Heart right ventricle (tissue), 16 donors: ENCODE results near the gene LAMC2. TPM values are rescaled to one million over a fixed set of nuclear protein-coding genes. Genes with fewer than 3 reads are reported as not detected.

Experiments used
- ATAC-seq, 8 donors: fragments of 200-7000 bp; cut with Tn5 transposase; one replicate each; pipeline ENCODE4 v1.9.1; 2020; ENCODE audit warnings: mild to moderate bottlenecking in 8 of 8, moderate library complexity in 8 of 8, moderate number of reproducible peaks in 1 of 8
- DNase-seq, 2 donors: peaks; one replicate each; pipeline ENCODE4 v3.0.0-alpha.2; 2020
- H3K27ac ChIP-seq, 10 donors: fragments of 200-600 bp; sonication (generic) in 2 of 10; one replicate each; pipeline versions ENCODE4 v1.5.0 to v1.8.0; 2020 to 2022; ENCODE audit warnings: mild to moderate bottlenecking in 3 of 10
- H3K27me3 ChIP-seq, 7 donors: fragments of 200-600 bp; one replicate each; pipeline ENCODE4 v1.8.0; 2021 to 2022; ENCODE audit warnings: mild to moderate bottlenecking in 2 of 7
- H3K36me3 ChIP-seq, 9 donors: fragments of 200-600 bp; sonication (generic) in 1 of 9; one replicate each; pipeline versions ENCODE4 v1.5.0 to v1.8.0; 2020 to 2022; ENCODE audit warnings: mild to moderate bottlenecking in 2 of 9
- H3K4me1 ChIP-seq, 9 donors: fragments of 200-600 bp; sonication (generic) in 1 of 9; one replicate each; pipeline versions ENCODE4 v1.5.0 to v1.8.0; 2020 to 2022; ENCODE audit warnings: mild to moderate bottlenecking in 4 of 9
- H3K4me3 ChIP-seq, 10 donors: fragments of 200-600 bp; sonication (generic) in 2 of 10; one replicate each; pipeline versions ENCODE4 v1.5.0 to v1.8.0; 2020 to 2022; ENCODE audit warnings: mild to moderate bottlenecking in 7 of 10, moderate library complexity in 2 of 10
- H3K9me3 ChIP-seq, 11 donors: fragments of 200-600 bp in 10 of 11; sonication (generic) in 2 of 11; one replicate each; pipeline versions ENCODE4 v1.5.0 to v1.8.0; 2013 to 2022; ENCODE audit warnings: mild to moderate bottlenecking in 2 of 11, control low read depth in 1 of 11, moderate library complexity in 1 of 11
- WGBS, 2 donors: extraction: QIAGEN DNeasy Blood & Tissue Kit; methylation state at CpG; one replicate each; pipeline ENCODE4 v1.1.7; 2013; ENCODE audit warnings: inconsistent platforms in 1 of 2; 5-methylcytosine and 5-hydroxymethylcytosine counted together
- intact Hi-C, 10 donors: fragments of 100-400 bp; cut with DNase I; formaldehyde crosslinking; loops; one replicate each; pipeline versions ENCODE4 v1.11.1 to v1.14.2; 2022
- polyA plus RNA-seq, 2 donors: library from polyadenylated mRNA; stranded (reverse); fragments of 200-250 nt; gene quantifications; one replicate each; pipeline ENCODE4 v1.2.3, GENCODE V29; 2013
- total RNA-seq, 10 donors: library from RNA; stranded (reverse); fragmentation: NEBNext Ultra II Directional in 3 of 10; extraction: Animal tissue kit (Norgen Biotek cat#: 25700) in 3 of 10; gene quantifications; one replicate each; pipeline versions ENCODE4 v1.2.1 to v1.2.4, GENCODE V29; 2021 to 2023
- TF ChIP-seq, protein P1 (sequence below), 9 donors: fragments of 200-600 bp; sonication (generic) in 2 of 9; IDR thresholded peaks; one replicate each; pipeline versions ENCODE4 v1.5.0 to v1.8.0; 2021 to 2022; ENCODE audit warnings: antibody characterized with exemption in 9 of 9, mild to moderate bottlenecking in 5 of 9, moderate library complexity in 1 of 9
- donor health status: Arrhythmogenic right ventricular cardiomyopathy.
- donor health status: ischemic (EF 13 %, LVEDD 7.1; RV severe dilation, severe dysfunction).
- donor health status: healthy with polysubstance abuse.
- donor health status: DM: no; HTN: yes; CAD: no.
- donor health status: DM: no; HTN: no; CAD: no.
- donor health status: ischemic (EF 25% LVEDD 6.9; RV normal size, moderate dysfunction).
- donor health status: ischemic (EF 25% LVEDD 5.7; RV mildly dilated, moderate dysfunction).
- donor health status: healthy.
- donor health status: DM: yes; HTN: yes; CAD: no.
- donor health status: Ischemic cardiomyopathy.
- donor health status: ischemic (EF 35%, LVEDD 5.7; RV mildly dilated, moderate dysfunction).
- donor health status: nonischemic (EF 11% LVEDD 7.7; RV severe dilation, severe dysfunction).
- donor health status: DM: yes; HTN: yes; CAD: no.
- donor health status: PGD.
- donor health status: ischemic (EF 29% LVEDD 5.4; RV normal size, mild dysfunction).
- donor health status: nonischemic (EF 23%, LVEDD 6.1; RV moderate dilation, normal function).

The LAMC2 gene
- total and polyA plus RNA-seq, 12 donors: 0.53 to 8.8 (median 1.6) TPM

DNA sequence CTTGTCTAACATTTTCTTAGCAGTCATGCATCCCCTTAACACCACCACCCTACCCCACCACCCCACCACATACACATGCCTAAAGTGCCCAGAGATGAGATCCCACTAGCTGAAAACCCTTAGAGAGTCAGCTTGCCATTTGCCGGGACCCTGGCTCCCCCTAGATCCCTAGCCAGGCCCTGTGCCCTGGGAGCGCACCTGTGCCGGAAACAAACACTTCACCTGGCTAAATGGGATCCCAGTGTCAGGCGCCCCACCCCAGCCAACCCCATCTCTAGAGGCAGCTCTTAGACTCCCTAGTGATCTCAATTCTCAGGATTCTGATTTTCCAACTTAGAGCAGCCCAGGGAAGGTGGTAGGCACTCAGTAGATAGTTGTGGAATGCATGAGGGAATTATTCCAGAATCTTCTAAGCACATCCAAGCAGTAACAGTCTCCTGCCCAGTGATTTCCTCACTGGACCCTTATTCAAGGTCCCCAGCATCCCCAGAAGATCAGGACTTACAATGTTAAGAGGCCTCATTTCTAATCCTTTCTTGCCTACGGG lies 105.2 kb downstream of the LAMC2 start:
- ATAC-seq: no peak
- intact Hi-C loops: loop anchor here in 1 of 10 donors (10.0 kb wide), 1 partner anchor 1224 kb away; no protein-coding TSS in a partner anchor
- H3K36me3 ChIP-seq: no peaks in the 10 kb centered on the region
- H3K4me1 ChIP-seq: peaks cover 3 to 54% (median 32%) of the 10 kb centered on the region in 9 donors
- WGBS, 2 donors: 88 to 89% methylated on average over 5 of the region's 5 CpGs
- H3K27me3 ChIP-seq: no peaks in the 10 kb centered on the region
- peak overlapping the region in 8 of 10 donors; percentile 14 to 71 (median 55) for H3K27ac ChIP-seq
- DNase-seq: no peak
- TF ChIP-seq, protein P1, sequence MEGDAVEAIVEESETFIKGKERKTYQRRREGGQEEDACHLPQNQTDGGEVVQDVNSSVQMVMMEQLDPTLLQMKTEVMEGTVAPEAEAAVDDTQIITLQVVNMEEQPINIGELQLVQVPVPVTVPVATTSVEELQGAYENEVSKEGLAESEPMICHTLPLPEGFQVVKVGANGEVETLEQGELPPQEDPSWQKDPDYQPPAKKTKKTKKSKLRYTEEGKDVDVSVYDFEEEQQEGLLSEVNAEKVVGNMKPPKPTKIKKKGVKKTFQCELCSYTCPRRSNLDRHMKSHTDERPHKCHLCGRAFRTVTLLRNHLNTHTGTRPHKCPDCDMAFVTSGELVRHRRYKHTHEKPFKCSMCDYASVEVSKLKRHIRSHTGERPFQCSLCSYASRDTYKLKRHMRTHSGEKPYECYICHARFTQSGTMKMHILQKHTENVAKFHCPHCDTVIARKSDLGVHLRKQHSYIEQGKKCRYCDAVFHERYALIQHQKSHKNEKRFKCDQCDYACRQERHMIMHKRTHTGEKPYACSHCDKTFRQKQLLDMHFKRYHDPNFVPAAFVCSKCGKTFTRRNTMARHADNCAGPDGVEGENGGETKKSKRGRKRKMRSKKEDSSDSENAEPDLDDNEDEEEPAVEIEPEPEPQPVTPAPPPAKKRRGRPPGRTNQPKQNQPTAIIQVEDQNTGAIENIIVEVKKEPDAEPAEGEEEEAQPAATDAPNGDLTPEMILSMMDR (IDR thresholded peaks at IDR 0.05): no peak
- peaks cover 0 to 4% (median 0%) of the 10 kb centered on the region in 11 donors for H3K9me3 ChIP-seq
- no peak overlapping the region for H3K4me3 ChIP-seq

DNA sequence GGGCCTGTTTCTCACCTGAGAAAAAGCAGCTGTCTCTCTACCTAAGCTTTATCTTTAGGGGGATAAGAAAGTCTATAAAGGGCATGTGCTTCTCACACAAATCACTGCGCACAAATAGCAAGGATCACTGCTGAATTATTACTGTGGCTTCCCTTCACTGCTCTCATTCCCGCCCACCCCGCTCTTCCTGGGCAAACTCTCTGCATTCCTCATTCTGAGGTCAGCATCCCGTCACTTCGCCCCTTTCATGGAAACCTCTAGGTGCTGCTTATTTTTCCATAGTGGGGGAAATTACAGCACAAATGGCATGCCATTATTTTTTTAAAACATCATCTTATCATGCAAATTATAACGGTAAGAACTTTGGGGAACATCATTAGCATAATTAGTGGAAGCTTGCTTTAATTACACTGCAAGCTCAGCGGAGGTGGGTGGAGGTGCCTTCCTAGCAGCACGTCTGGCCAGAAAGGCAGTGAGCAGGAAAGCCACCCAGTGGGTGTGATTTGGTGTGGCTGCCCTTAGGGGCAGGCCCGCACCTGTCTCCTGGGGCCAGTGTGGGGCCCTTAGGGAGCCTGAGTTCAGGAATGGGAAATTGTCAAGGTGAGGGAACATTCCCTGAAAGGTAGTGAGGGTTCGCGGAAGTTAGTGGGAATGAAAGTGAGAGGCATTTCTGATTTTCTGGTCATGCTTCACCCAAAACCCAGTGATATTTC lies 105.9 kb downstream of the LAMC2 start:
- ATAC-seq (peak in 3 of 8 donors; percentile 19 to 39 (median 32)), DNase-seq (no peak)
- Histone ChIP-seq H3K27ac (peak overlapping the region in 8 of 10 donors; percentile 14 to 71 (median 55)), H3K9me3 (peaks cover 0 to 4% (median 0%) of the 10 kb centered on the region in 11 donors), H3K27me3 (no peaks in the 10 kb centered on the region), H3K4me1 (peaks cover 3 to 48% (median 26%) of the 10 kb centered on the region in 9 donors), H3K4me3 (no peak overlapping the region), H3K36me3 (no peaks in the 10 kb centered on the region)
- TF ChIP-seq, protein P1 (IDR thresholded peaks at IDR 0.05): no peak
- 73 to 76% methylated on average over 11 of the region's 11 CpGs for WGBS, 2 donors
- intact Hi-C loops: loop anchor here in 2 of 10 donors (1.0 to 10.0 kb wide), 2 partner anchors 119 to 1223 kb away; no protein-coding TSS in a partner anchor

DNA sequence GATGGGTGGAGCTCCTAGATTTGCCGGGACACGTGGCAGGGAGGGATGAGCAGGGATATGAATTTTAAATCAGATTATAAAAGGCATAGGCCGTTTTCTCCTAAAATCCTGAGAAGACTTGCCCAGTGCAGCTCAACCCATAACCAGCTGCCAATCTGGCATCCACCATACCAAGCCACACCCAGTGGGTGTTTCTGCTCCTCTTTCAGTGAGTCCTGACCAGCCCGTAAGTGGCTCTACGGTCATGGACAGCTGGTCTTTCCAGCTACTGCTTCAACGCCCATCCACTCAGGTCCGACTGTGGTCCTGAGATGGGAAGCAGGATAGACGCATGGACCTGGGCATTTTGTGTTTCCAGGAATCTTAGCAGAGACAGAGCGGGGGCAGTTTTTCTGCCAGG lies 107.2 kb downstream of the LAMC2 start:
- DNase-seq (no peak), ATAC-seq (no peak)
- WGBS, 2 donors: 93 to 94% methylated on average over 9 of the region's 9 CpGs
- no peak overlapping the region for H3K4me3 ChIP-seq
- TF ChIP-seq, protein P1 (IDR thresholded peaks at IDR 0.05): no peak
- H3K36me3 ChIP-seq: no peaks in the 10 kb centered on the region
- H3K4me1 ChIP-seq: peaks cover 0 to 35% (median 14%) of the 10 kb centered on the region in 9 donors
- H3K27ac ChIP-seq: no peak overlapping the region
- H3K27me3 ChIP-seq: no peaks in the 10 kb centered on the region
- peaks cover 0 to 4% (median 0%) of the 10 kb centered on the region in 11 donors for H3K9me3 ChIP-seq
- intact Hi-C loops: loop anchor here in 1 of 10 donors (10.0 kb wide), 1 partner anchor 1222 kb away; no protein-coding TSS in a partner anchor

DNA sequence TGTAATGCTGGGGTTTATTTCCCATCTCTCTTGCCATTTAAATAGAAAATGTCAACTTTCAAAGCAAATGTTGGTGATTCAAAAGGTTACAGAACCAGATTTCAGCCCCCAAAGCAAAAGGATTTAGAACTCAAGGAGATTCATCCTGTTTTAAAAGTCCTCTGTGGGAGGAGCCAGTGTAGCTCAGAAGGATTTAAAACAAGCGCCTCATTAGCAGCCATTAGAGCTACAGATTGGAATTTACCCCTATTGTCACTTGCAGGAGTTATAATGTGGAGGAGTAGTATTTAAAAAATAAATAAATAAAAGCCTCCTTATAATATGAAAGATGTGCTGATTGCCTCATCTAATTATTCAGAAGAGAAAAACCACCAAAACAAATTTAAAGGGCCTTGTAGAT lies 107.8 kb downstream of the LAMC2 start:
- no peak for DNase-seq
- Histone ChIP-seq H3K27me3 (no peaks in the 10 kb centered on the region), H3K4me1 (peaks cover 0 to 29% (median 12%) of the 10 kb centered on the region in 9 donors), H3K27ac (no peak overlapping the region), H3K9me3 (no peaks in the 10 kb centered on the region), H3K36me3 (no peaks in the 10 kb centered on the region), H3K4me3 (no peak overlapping the region)
- intact Hi-C loops: loop anchor here in 1 of 10 donors (10.0 kb wide), 1 partner anchor 1221 kb away; no protein-coding TSS in a partner anchor
- 97% methylated on average over 1 of the region's 1 CpG for WGBS, 2 donors
- ATAC-seq: no peak
- TF ChIP-seq, protein P1 (IDR thresholded peaks at IDR 0.05): no peak

Other genes starting within 250 kb of the LAMC2 start
- not detected for gene SHCBP1L, start 233.1 kb upstream of the LAMC2 start, total RNA-seq
- under 1 TPM in 1 of 2 donors, not detected in 1; 0.09 TPM for gene SHCBP1L, start 233.1 kb upstream of the LAMC2 start, polyA plus RNA-seq
- gene LAMC1, start 162.8 kb upstream of the LAMC2 start, total RNA-seq: 100 to 1,000 TPM; 100 to 160 (median 116) TPM
- gene LAMC1, start 162.8 kb upstream of the LAMC2 start, polyA plus RNA-seq: 10 to 100 TPM; 22.1 to 60.1 TPM
- 1 to 10 TPM; 1.5 to 5.8 (median 2.3) TPM for gene NMNAT2, start 232.1 kb downstream of the LAMC2 start, total RNA-seq
- under 1 TPM; 0.23 to 0.73 TPM for gene NMNAT2, start 232.1 kb downstream of the LAMC2 start, polyA plus RNA-seq